ENCODE measurements around the gene CREM.
A peak's percentile ranks its signal among the peaks of the same experiment; 100 is the strongest.
"Not testable (repeated sequence)": the region's sequence is repeated elsewhere in the genome, so short reads cannot be mapped to it uniquely, and the experiment has no call there.

CREM gene

GRCh38 chr10:35126530-35127288, at the start of gene CREM:
CREM (plus strand) TSS chr10:35126846; CDS start chr10:35137836, 10,990 bp downstream.
- peak; percentile 71 for TF ChIP-seq POLR2A (IDR thresholded peaks at IDR 0.05; ENCODE audit: extremely low read depth, insufficient read length)
- peak; percentile 39 for TF ChIP-seq CTCF (IDR thresholded peaks at IDR 0.05; ENCODE audit: low read depth, low read length)
- TF ChIP-seq MAX (IDR thresholded peaks at IDR 0.05; ENCODE audit: low read depth, low read length): no peak; the same call in 1 of the 2 replicates
- TF ChIP-seq MYC (IDR thresholded peaks at IDR 0.05; ENCODE audit: low read depth, low read length): peak; percentile 53; the same call in 1 of the 2 replicates
- H3K4me3 ChIP-seq (ENCODE audit: low read depth, low read length): peak within 1 kb of the TSS; percentile 77
- DNase-seq (ENCODE audit: low read depth): peak; percentile 93

- DNase-seq (ENCODE audit: low read depth): no peak
- no peak overlapping the region for H3K4me3 ChIP-seq (ENCODE audit: low read depth, low read length)
- TF ChIP-seq MAX (IDR thresholded peaks at IDR 0.05; ENCODE audit: low read depth, low read length) (no peak), POLR2A (IDR thresholded peaks at IDR 0.05; ENCODE audit: extremely low read depth, insufficient read length) (no peak), MYC (IDR thresholded peaks at IDR 0.05; ENCODE audit: low read depth, low read length) (no peak), CTCF (IDR thresholded peaks at IDR 0.05; ENCODE audit: low read depth, low read length) (no peak)
Observed at GRCh38 chr10:35079265-35079664, 47.4 kb upstream of the CREM start.

- no peak overlapping the region for H3K4me3 ChIP-seq (ENCODE audit: low read depth, low read length)
- DNase-seq (ENCODE audit: low read depth): peak; percentile 2
- TF ChIP-seq MYC (IDR thresholded peaks at IDR 0.05; ENCODE audit: low read depth, low read length) (no peak), MAX (IDR thresholded peaks at IDR 0.05; ENCODE audit: low read depth, low read length) (no peak), CTCF (IDR thresholded peaks at IDR 0.05; ENCODE audit: low read depth, low read length) (no peak), POLR2A (IDR thresholded peaks at IDR 0.05; ENCODE audit: extremely low read depth, insufficient read length) (no peak)
Observed at GRCh38 chr10:35079763-35080162, 46.9 kb upstream of the CREM start.

GRCh38 chr10:35080261-35080660, 46.4 kb upstream of the CREM start:
- H3K4me3 ChIP-seq (ENCODE audit: low read depth, low read length); DNase-seq (ENCODE audit: low read depth): not testable (repeated sequence)

- no peak for TF ChIP-seq POLR2A (IDR thresholded peaks at IDR 0.05; ENCODE audit: extremely low read depth, insufficient read length)
- no peak for TF ChIP-seq CTCF (IDR thresholded peaks at IDR 0.05; ENCODE audit: low read depth, low read length)
- TF ChIP-seq MYC (IDR thresholded peaks at IDR 0.05; ENCODE audit: low read depth, low read length): no peak
- no peak for TF ChIP-seq MAX (IDR thresholded peaks at IDR 0.05; ENCODE audit: low read depth, low read length)
- no peak overlapping the region for H3K4me3 ChIP-seq (ENCODE audit: low read depth, low read length)
- no peak for DNase-seq (ENCODE audit: low read depth)
Observed at GRCh38 chr10:35083242-35083641, 43.4 kb upstream of the CREM start.

- peak overlapping the region; percentile 89 for H3K4me3 ChIP-seq (ENCODE audit: low read depth, low read length)
- TF ChIP-seq POLR2A (IDR thresholded peaks at IDR 0.05; ENCODE audit: extremely low read depth, insufficient read length) (no peak), MYC (IDR thresholded peaks at IDR 0.05; ENCODE audit: low read depth, low read length) (no peak), MAX (IDR thresholded peaks at IDR 0.05; ENCODE audit: low read depth, low read length) (no peak), CTCF (IDR thresholded peaks at IDR 0.05; ENCODE audit: low read depth, low read length) (no peak)
- DNase-seq (ENCODE audit: low read depth): peak; percentile 20
Observed at GRCh38 chr10:35089611-35090161, 37.0 kb upstream of the CREM start.

All from NB4 (cell line).